OCI-LY1 (cell line): ENCODE results near the gene FBN2.

Experiments
- H2AFZ ChIP-seq: fragments of 200-600 bp; sonication (generic), shearing (Covaris generic); 2 replicates; pipeline ENCODE4 v1.6.0; 2014; ENCODE audit warnings: antibody characterized with exemption, mild to moderate bottlenecking, low read length
- H3F3A ChIP-seq: fragments of 200-600 bp; sonication (generic), shearing (Covaris generic); 2 replicates; pipeline ENCODE4 v1.6.0; 2014; ENCODE audit warnings: mild to moderate bottlenecking, antibody characterized with exemption, low read length, moderate library complexity; ENCODE audit not compliant: insufficient read depth
- H3K27ac ChIP-seq: fragments of 200-600 bp; sonication (generic); 2 replicates; pipeline ENCODE4 v1.5.1; 2014; ENCODE audit warnings: low read length, mixed run types, mild to moderate bottlenecking, low read depth; ENCODE audit not compliant: poor library complexity, severe bottlenecking
- H3K27me3 ChIP-seq: fragments of 200-600 bp; sonication (generic); 2 replicates; pipeline ENCODE4 v1.6.0; 2014; ENCODE audit warnings: antibody characterized with exemption, mild to moderate bottlenecking, low read length, moderate library complexity; ENCODE audit not compliant: insufficient read depth
- H3K36me3 ChIP-seq: fragments of 200-600 bp; sonication (generic); 2 replicates; pipeline ENCODE4 v1.6.1; 2014; ENCODE audit warnings: mild to moderate bottlenecking, antibody characterized with exemption, low read length, moderate library complexity, mixed read lengths; ENCODE audit not compliant: insufficient read depth
- H3K4me1 ChIP-seq: fragments of 200-600 bp; sonication (generic); 2 replicates; pipeline ENCODE4 v1.5.1; 2014; ENCODE audit warnings: mild to moderate bottlenecking, low read length, moderate library complexity; ENCODE audit not compliant: insufficient read depth, severe bottlenecking
- H3K4me2 ChIP-seq: fragments of 200-600 bp; sonication (generic), shearing (Covaris generic); 2 replicates; pipeline ENCODE4 v1.6.1; 2014; ENCODE audit warnings: low read length
- H3K4me3 ChIP-seq: fragments of 200-600 bp; sonication (generic); 2 replicates; pipeline ENCODE4 v1.5.1; 2014; ENCODE audit warnings: low read length, low read depth, mild to moderate bottlenecking, mixed read lengths; ENCODE audit not compliant: poor library complexity, severe bottlenecking
- H3K79me2 ChIP-seq: fragments of 200-600 bp; shearing (Covaris generic); 2 replicates; pipeline ENCODE4 v1.6.1; 2016; ENCODE audit warnings: mixed run types, low read length, mixed read lengths; ENCODE audit not compliant: insufficient read depth
- H3K9ac ChIP-seq: fragments of 200-600 bp; sonication (generic), shearing (Covaris generic); 2 replicates; pipeline ENCODE4 v1.6.1; 2014; ENCODE audit warnings: mild to moderate bottlenecking, low read length, mixed read lengths
- H3K9me2 ChIP-seq: fragments of 200-600 bp; sonication (generic), shearing (Covaris generic); 2 replicates; pipeline ENCODE4 v1.6.1; 2014; ENCODE audit warnings: low read depth, mild to moderate bottlenecking, low read length, mixed read lengths
- H3K9me3 ChIP-seq: fragments of 200-600 bp; shearing (Covaris generic); 2 replicates; pipeline ENCODE4 v1.6.1; 2014; ENCODE audit warnings: low read length, mixed read lengths
- H4K20me1 ChIP-seq: fragments of 200-600 bp; sonication (generic), shearing (Covaris generic); 2 replicates; pipeline ENCODE4 v1.6.0; 2016; ENCODE audit warnings: mild to moderate bottlenecking, low read length; ENCODE audit not compliant: insufficient read depth
- CTCF ChIP-seq: fragments of 200-600 bp; sonication (generic), shearing (Covaris generic); IDR thresholded peaks from 2 replicates; pipeline ENCODE4 v1.5.1; 2017; ENCODE audit warnings: mild to moderate bottlenecking, antibody characterized with exemption, low read length, moderate library complexity, mixed read lengths
- EZH2 ChIP-seq: fragments of 200-600 bp; sonication (generic), shearing (Covaris generic); IDR thresholded peaks from 2 replicates; pipeline ENCODE4 v1.8.0; 2017; ENCODE audit warnings: borderline replicate concordance, mixed run types, mild to moderate bottlenecking, antibody characterized with exemption, low read length, moderate library complexity, mixed read lengths

FBN2 gene

GRCh38 chr5:128252756-128253155 is 285.3 kb downstream of the FBN2 start:
- Histone ChIP-seq H3K4me3 (no peak overlapping the region), H3K27me3 (no peaks in the 10 kb centered on the region), H3K4me1 (no peaks in the 10 kb centered on the region), H4K20me1 (no peaks in the 10 kb centered on the region), H3K9me3 (0 out of 2 replicates have a peak, but pooled peaks cover 3% of the 10 kb centered on the region), H3K36me3 (no peaks in the 10 kb centered on the region; the same call in 1 of the 2 replicates), H3F3A (no peaks in the 10 kb centered on the region), H3K9ac (no peak overlapping the region), H3K9me2 (no peaks in the 10 kb centered on the region), H3K79me2 (no peaks in the 10 kb centered on the region), H2AFZ (no peak overlapping the region), H3K4me2 (no peak overlapping the region), H3K27ac (no peak overlapping the region)
- no peak for TF ChIP-seq CTCF
- no peak for TF ChIP-seq EZH2

- H3K4me3 ChIP-seq, result no peak overlapping the region
- H3K79me2 ChIP-seq, result no peaks in the 10 kb centered on the region
- H3K27me3 ChIP-seq, result no peaks in the 10 kb centered on the region
- H3K9me3 ChIP-seq, result 0 out of 2 replicates have a peak, but pooled peaks cover 3% of the 10 kb centered on the region
- no peak for TF ChIP-seq CTCF
- TF ChIP-seq EZH2, result no peak
- H3K9me2 ChIP-seq, result no peaks in the 10 kb centered on the region
- no peaks in the 10 kb centered on the region for H4K20me1 ChIP-seq
- no peaks in the 10 kb centered on the region for H3F3A ChIP-seq
- no peak overlapping the region for H3K27ac ChIP-seq
- no peaks in the 10 kb centered on the region; the same call in 1 of the 2 replicates for H3K36me3 ChIP-seq
- H3K4me2 ChIP-seq, result no peak overlapping the region
- H3K4me1 ChIP-seq, result no peaks in the 10 kb centered on the region
- H3K9ac ChIP-seq, result no peak overlapping the region
- no peak overlapping the region for H2AFZ ChIP-seq
Measured at GRCh38 chr5:128252196-128252595, 285.8 kb downstream of the FBN2 start.

GRCh38 chr5:128245974-128246373 is 292.1 kb downstream of the FBN2 start:
- H3F3A ChIP-seq, result no peaks in the 10 kb centered on the region
- H3K4me2 ChIP-seq, result no peak overlapping the region
- H3K4me3 ChIP-seq, result no peak overlapping the region
- TF ChIP-seq EZH2 (no peak), CTCF (no peak)
- H2AFZ ChIP-seq, result no peak overlapping the region
- H3K4me1 ChIP-seq, result no peaks in the 10 kb centered on the region
- H3K36me3 ChIP-seq, result no peaks in the 10 kb centered on the region
- no peaks in the 10 kb centered on the region for H3K79me2 ChIP-seq
- no peaks in the 10 kb centered on the region for H3K9me3 ChIP-seq
- no peaks in the 10 kb centered on the region for H3K27me3 ChIP-seq
- H4K20me1 ChIP-seq, result no peaks in the 10 kb centered on the region
- H3K27ac ChIP-seq, result no peak overlapping the region
- H3K9ac ChIP-seq, result no peak overlapping the region
- H3K9me2 ChIP-seq, result no peaks in the 10 kb centered on the region
